GDM1 (cell line): ENCODE results near the gene SPINK14.

Experiments used
- DNase-seq: peaks from one replicate; lab custom pipeline; 2025; lab: John Stamatoyannopoulos, UW

The SPINK14 gene

GRCh38 chr5:148201151-148201550 is 32.8 kb downstream of the SPINK14 start:
- no peak for DNase-seq

- DNase-seq = no peak
Observed at GRCh38 chr5:148202531-148203203, 34.3 kb downstream of the SPINK14 start, which contains the start of gene SPINK6. Gene SPINK6, plus strand, starts transcription at chr5:148203042. Its CDS starts 55 bp downstream, at chr5:148203097.

- no peak for DNase-seq
Observed at GRCh38 chr5:148205044-148205806, 36.9 kb downstream of the SPINK14 start.

GRCh38 chr5:148205865-148206264 is 37.5 kb downstream of the SPINK14 start:
- no peak for DNase-seq

GRCh38 chr5:148206620-148207019 is 38.3 kb downstream of the SPINK14 start:
- no peak for DNase-seq

- DNase-seq = no peak
Observed at GRCh38 chr5:148208226-148208625, 39.9 kb downstream of the SPINK14 start.

- DNase-seq = no peak
Observed at GRCh38 chr5:148209151-148209770, 40.9 kb downstream of the SPINK14 start.

- DNase-seq = no peak
Observed at GRCh38 chr5:148214665-148215185, 46.4 kb downstream of the SPINK14 start.

GRCh38 chr5:148221508-148221907 is 53.2 kb downstream of the SPINK14 start:
- no peak for DNase-seq

- no peak for DNase-seq
Observed at GRCh38 chr5:148224117-148224742, 55.9 kb downstream of the SPINK14 start.
